ENCODE results near the gene ADARB1. TPM values are rescaled to one million over a fixed set of nuclear protein-coding genes. Genes with fewer than 3 reads are reported as not detected.

The ADARB1 gene
- total and polyA plus RNA-seq, 2 of the 4 experiments (the other 2 are of a cell fraction), result 39.8 to 47.3 TPM

GRCh38 chr21:45113543-45113942, 39.2 kb downstream of the ADARB1 start:
- H4K5ac ChIP-seq (ENCODE audit: low read depth, low read length), result no peak overlapping the region
- no peak overlapping the region for H2BK15ac ChIP-seq (ENCODE audit: low read depth, low read length)
- no peak overlapping the region for H3K4me2 ChIP-seq (ENCODE audit: low read depth, low read length)
- H4K8ac ChIP-seq (ENCODE audit: low read depth in 2 of 2, low read length in 2 of 2), result no peak overlapping the region
- ChIA-PET CTCF (interaction anchor here (1.9 kb wide), 1 partner anchor 11 kb away, joined by 6 read pairs; no protein-coding TSS in a partner anchor), POLR2A (ENCODE audit: unreplicated experiment) (no interaction called here)
- H3K4ac ChIP-seq (ENCODE audit: low read depth, low read length), result no peak overlapping the region
- no peak overlapping the region for H2BK120ac ChIP-seq (ENCODE audit: low read depth, low read length)
- 53% methylated on average over 3 of the region's 6 CpGs; no CpG with 5 or more reads in 1 of the 2 experiments for WGBS, 2 experiments (ENCODE audit: extremely low coverage in 2 of 2, insufficient read length in 1 of 2)
- H2BK20ac ChIP-seq (ENCODE audit: low read depth, low read length), result no peak overlapping the region
- in situ Hi-C loops (cut with MboI; ENCODE audit: low sequenced_read_pairs) (loop anchor here (25.0 kb wide), 1 partner anchor 301 kb away; the partner anchor contains the start of genes SUMO3 and UBE2G2), dilution Hi-C loops (cut with HindIII; ENCODE audit: low sequenced_read_pairs, unreplicated experiment) (no loop called here), intact Hi-C loops (cut with micrococcal nuclease) (no loop called here)
- peaks cover 21 to 92% of the 10 kb centered on the region in 2 experiments; a peak in 3 of 4 replicates for H3K79me1 ChIP-seq (ENCODE audit: low read depth in 1 of 2, low read length in 2 of 2)
- no peak overlapping the region for H2BK5ac ChIP-seq (ENCODE audit: low read depth, low read length, poor library complexity, severe bottlenecking)
- no peak for DNase-seq
- H3K56ac ChIP-seq (ENCODE audit: extremely low read depth, insufficient read depth, low read length), result no peak overlapping the region
- H3K27me3 ChIP-seq (ENCODE audit: control insufficient read depth, insufficient read depth, low read length), result no peaks in the 10 kb centered on the region
- no TSS peak for BruUV-seq (replicated peaks)
- H3K14ac ChIP-seq (replicated peaks; ENCODE audit: low read depth, low read length), result no peak overlapping the region
- peaks cover 43% of the 10 kb centered on the region for H3K9me1 ChIP-seq (ENCODE audit: insufficient read depth, low read length)
- H3K4me1 ChIP-seq (ENCODE audit: control insufficient read depth, insufficient read depth, low read length), result peaks cover 16% of the 10 kb centered on the region
- TF ChIP-seq MAFK (IDR thresholded peaks at IDR 0.05; ENCODE audit: low read depth, low read length) (no peak), FOS (IDR thresholded peaks at IDR 0.05; ENCODE audit: low read depth, low read length) (no peak), ELK1 (IDR thresholded peaks at IDR 0.05; ENCODE audit: borderline replicate concordance, low read depth, low read length) (no peak), MXI1 (IDR thresholded peaks at IDR 0.05; ENCODE audit: borderline replicate concordance, low read depth, low read length) (no peak), CTCF (conservative IDR thresholded peaks at IDR 0.05; ENCODE audit: low read depth, low read length) (no peak), POLR2A (IDR thresholded peaks at IDR 0.05; ENCODE audit: low read depth, low read length) (no peak), MAZ (IDR thresholded peaks at IDR 0.05; ENCODE audit: borderline replicate concordance, low read depth, low read length) (no peak), CHD1 (IDR thresholded peaks at IDR 0.05; ENCODE audit: low read depth, low read length) (no peak), USF2 (IDR thresholded peaks at IDR 0.05; ENCODE audit: low read depth, low read length) (no peak), CEBPB (IDR thresholded peaks at IDR 0.05; ENCODE audit: low read depth, low read length) (no peak), NFE2L2 (IDR thresholded peaks at IDR 0.05; ENCODE audit: low read depth, low read length) (no peak), SMC3 (IDR thresholded peaks at IDR 0.05; ENCODE audit: low read depth, low read length) (no peak), RCOR1 (IDR thresholded peaks at IDR 0.05; ENCODE audit: insufficient replicate concordance, low read length) (no peak), RFX5 (IDR thresholded peaks at IDR 0.05; ENCODE audit: low read depth, low read length) (no peak), BHLHE40 (IDR thresholded peaks at IDR 0.05; ENCODE audit: low read depth, low read length) (no peak), RAD21 (IDR thresholded peaks at IDR 0.05; ENCODE audit: low read length) (no peak)
- no peak overlapping the region for H2AFZ ChIP-seq (replicated peaks; ENCODE audit: low read length, poor library complexity)
- no peak for ATAC-seq (ENCODE audit: low read depth)
- no peak overlapping the region for H2AK9ac ChIP-seq (replicated peaks; ENCODE audit: low read depth, low read length, poor library complexity)
- peaks cover 26% of the 10 kb centered on the region for H3K36me3 ChIP-seq (ENCODE audit: control insufficient read depth, insufficient read depth, low read length)
- no peak overlapping the region for H3K18ac ChIP-seq (ENCODE audit: low read depth, low read length)
- H3K4me3 ChIP-seq (ENCODE audit: insufficient read depth, low read depth, low read length), result no peak overlapping the region
- H3K9ac ChIP-seq (ENCODE audit: low read depth, low read length), result no peak overlapping the region
- H4K20me1 ChIP-seq (ENCODE audit: insufficient read depth, low read length), result peaks cover 95% of the 10 kb centered on the region
- no peaks in the 10 kb centered on the region for H3K9me3 ChIP-seq (ENCODE audit: control insufficient read depth, insufficient read depth, low read length)
- H3K27ac ChIP-seq (ENCODE audit: insufficient read depth, low read length), result no peak overlapping the region
- no peak overlapping the region for H3K23ac ChIP-seq (ENCODE audit: low read depth, low read length)
- H2AK5ac ChIP-seq (ENCODE audit: low read depth, low read length), result no peak overlapping the region
- H4K91ac ChIP-seq (ENCODE audit: insufficient read depth, low read depth, low read length), result no peak overlapping the region

Measured in IMR-90 (cell line).